Embryonic facial prominence (tissue), 1 donor: ENCODE measurements around the gene ARHGEF10L.
"Not testable (repeated sequence)": the region's sequence is repeated elsewhere in the genome, so short reads cannot be mapped to it uniquely, and the experiment has no call there.

Experiments
- DNase-seq: peaks from one replicate; pipeline ENCODE4 v3.0.0-alpha.2; 2016; ENCODE audit errors: extremely low spot score

Gene ARHGEF10L

DNA sequence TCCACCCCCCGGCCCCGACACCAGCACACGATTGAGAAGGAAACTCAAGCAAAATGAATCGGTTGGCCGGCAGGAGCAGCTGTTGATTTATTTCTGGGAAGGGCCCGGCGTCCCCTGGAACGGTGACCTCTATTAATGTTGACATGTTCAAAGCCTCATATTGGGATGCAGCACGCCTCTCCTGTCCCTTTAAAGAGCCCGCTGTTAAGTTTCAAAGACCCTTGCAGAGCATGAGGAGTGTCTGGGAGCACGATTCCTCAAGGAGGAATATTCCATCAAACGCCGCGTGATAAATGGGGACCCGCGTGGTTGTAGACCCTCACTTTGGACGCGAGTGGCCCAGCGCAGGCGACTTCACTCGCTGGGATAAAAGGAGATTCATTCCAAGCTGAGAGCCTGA lies 194.2 kb downstream of the ARHGEF10L start:
- no peak for DNase-seq

DNA sequence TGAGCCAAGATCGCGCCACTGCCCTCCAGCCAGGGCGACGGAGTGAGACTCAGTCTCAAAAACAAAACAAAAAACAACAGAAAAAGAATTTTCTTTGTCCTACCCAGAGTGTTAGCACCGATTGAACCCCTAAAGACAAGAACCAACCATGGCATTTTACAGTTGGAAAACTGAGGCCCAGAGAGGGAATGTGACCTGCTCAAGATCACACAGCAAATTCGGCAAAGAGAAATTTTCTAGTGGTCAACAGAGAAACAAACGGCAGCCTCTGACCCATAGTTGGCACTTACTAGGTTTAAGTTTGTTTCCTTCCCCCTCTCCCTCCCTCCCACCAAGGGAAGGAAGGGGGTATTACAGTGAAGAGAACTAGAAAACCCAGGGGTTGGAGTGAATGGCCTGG lies 195.1 kb downstream of the ARHGEF10L start:
- no peak for DNase-seq

DNA sequence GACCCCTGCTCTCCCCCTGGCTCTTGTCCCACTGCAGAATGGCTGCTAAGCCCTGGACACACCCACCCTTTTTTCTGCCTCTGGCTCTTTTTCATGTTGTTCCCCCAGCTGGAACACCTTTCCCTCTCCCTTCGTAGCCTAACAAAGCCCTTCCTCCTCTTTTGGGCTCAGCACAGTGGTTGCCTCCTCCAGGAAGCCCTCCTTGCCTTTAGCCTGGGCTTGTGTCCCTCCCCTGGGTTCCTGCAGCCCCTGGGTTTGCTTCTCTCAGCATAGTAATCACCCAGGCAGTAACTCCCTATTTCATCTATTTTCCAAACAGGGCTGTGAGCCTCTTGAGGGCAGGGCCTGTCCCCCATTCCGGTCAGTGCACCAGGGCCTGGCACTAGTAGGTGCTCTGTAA lies 195.8 kb downstream of the ARHGEF10L start:
- no peak for DNase-seq

DNA sequence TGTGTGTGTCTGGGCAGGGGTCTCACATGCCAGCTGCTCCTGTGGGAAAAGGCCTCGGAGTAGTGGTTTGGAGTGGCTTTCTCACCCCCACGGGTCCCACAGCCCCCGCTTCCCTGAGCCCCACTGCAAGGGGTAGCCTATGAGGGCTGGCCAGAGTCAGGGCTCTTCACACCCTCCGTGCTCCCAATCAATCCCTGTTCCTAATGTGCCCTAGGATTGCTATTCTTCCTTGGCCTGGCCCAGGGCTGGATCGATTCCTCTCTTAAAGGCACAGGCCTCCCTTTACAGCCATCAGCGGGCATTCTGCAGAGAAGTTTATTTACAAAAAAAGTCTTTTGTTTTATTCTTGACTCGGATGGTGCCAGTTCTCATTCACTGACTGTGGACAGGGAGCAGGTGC lies 196.3 kb downstream of the ARHGEF10L start:
- no peak for DNase-seq

DNA sequence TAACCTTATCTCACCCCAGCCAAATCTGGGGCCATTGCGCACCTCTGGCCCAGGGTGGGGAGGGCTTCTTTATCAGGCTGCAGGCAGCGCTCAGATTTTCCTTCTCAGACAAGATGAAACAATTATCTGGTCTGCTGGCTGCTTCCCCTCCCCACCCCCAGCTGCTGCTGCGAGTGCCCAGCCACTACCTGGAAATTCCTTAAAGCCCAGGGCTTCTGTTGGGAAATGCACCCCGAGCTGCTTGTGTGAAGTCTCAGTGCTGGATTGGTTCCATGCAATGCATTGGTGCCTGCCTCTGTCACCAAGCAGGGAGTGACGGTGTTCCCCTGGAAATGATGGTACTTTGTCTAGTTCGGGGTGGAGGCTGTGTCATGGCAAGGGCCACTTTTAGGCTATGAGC lies 197.1 kb downstream of the ARHGEF10L start:
- no peak for DNase-seq

DNA sequence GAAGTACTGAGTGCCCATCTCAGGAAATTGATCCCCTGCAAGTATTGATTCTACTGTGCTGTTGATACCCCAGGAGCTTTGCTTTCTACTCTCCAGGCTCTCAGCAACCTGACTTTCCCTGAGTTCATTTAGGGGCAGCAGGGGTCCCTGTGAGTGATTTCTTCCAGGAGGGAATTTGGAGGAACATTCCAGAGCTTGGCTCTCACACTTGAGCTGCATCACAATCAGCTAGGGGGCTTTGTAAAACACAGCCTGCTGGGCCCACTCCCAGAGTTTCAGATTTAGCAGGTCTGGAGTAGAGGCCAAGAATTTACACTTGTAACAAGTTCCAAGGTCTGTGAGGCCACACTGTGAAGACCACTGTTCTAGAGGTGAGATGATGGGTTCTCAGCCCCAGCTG lies 199.6 kb downstream of the ARHGEF10L start:
- no peak for DNase-seq

DNA sequence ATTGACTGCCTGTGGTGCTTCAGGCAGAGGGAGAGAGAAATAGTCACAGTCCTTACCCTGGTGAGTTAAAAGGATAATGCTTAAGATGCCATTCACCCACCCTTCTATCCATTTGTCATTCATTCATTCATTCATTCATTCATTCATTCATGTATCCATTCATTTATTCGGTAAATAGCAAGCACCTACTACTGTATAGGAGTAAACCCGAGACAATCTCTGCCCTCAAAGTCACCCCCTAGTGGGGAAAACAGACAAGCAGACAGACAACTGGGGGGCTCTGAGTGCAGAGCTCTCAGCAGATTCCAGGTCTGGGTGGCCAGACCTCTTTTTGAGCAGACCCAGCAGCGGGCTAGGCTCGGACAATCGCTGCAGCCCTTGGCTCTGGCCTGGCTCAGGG lies 201.6 kb downstream of the ARHGEF10L start:
- no peak for DNase-seq

DNA sequence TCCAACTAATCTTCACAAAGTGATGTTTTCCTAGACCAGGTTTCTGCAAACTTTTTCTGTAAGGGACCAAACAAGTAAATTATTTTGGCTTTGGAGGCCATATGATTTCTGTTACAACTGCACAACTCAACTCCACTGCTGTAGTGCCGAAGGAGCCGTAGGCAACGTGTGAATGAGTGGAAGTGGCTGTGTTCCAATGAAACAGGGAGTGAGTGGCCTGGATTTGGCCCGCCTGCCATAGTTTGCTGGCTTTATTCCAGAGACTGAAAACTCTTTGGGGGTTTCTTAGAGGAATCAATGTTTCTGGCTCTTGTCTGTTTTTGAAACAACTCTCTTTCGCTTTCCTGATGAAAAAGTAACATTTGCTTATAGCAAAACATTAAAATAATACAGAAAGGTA lies 203.1 kb downstream of the ARHGEF10L start:
- peak; percentile 25 for DNase-seq

DNA sequence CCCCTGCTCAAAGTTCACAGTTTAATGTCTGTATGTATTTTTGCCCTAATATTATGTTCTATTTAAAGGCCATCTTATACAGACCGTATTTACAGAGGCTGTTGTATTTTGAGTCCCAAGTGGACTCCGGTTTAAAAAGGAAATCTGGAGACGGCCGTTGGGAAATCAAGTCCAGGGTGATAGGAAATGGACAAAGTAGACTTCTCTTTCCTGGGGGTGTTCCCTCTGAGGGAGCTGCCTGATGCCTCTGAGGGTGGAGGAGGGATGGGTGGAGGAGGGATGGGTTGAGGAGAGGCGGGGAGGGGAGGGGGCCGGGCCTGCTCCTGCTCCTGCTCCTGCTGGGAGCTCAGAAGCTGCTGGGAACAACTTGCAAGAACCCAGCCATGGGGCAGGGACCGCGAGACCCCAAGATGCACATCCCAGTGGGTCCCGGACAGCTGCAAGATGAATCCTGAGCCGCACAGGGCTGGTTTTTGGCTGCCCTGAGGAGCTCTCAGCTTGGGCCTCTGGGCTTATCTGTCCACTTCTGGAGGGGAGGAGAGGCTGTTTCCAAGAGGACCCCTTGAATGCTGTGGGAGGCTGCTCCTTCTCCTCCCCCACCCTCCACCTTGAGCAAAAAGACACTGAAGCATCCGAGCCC lies 203.6 kb downstream of the ARHGEF10L start:
- DNase-seq = no peak

DNA sequence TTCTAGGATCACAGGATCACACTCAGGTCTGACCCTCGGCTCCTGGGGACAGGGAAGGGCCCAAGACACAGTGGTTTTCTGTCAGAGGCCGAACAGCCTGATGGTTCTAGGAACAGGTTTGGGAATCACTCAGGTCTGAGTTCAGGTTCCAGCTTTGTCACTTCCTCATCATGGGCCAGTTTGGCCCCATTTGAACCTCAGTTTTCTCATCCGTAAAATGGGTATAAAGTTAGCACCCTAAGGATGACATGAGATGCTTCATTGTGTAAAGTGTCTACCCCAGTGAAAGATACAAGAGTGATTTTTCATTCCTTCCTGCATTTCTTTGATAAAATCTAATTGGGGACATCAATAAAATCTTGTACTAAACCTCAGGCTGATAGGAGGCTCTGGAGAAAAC lies 204.4 kb downstream of the ARHGEF10L start:
- no peak for DNase-seq

DNA sequence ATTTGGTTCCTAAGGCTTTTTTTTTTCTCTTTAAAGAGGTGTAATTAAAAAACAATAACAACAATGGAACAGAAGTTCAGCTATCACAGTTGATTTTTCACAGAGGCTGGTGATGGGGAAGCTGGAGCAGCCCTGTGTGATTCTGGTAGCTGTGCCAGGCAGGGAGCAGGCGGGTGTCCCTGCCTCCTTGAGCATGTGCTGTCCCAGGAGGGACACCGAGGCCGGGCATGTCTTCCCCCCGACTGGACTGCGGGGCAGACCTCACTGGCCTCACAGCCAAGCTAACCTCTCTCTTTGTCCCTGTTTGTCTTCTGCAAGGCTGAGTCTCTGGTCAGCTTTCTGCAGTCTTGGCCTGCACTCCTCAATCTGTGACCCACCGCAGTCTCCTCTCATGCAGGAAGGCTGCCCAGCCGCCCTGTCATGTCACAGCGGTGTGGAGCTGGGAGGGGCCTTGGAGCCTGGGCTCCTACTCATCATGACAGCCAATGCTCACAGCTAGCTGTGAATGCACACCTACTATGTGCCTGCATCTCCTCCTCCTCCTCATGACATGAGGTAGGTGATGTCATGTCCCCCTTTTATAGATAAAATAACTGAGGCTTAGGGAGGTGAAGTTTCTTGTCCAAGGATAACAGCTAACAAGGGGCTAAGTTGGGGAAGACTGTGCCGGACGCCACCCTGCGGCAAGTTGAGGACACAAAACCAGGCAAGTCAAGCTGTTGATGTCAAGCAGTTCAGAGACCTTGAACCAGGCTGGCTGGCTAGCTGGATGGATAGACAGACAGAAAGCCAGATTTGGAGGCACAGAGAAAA lies 205.4 kb downstream of the ARHGEF10L start:
- no peak for DNase-seq

DNA sequence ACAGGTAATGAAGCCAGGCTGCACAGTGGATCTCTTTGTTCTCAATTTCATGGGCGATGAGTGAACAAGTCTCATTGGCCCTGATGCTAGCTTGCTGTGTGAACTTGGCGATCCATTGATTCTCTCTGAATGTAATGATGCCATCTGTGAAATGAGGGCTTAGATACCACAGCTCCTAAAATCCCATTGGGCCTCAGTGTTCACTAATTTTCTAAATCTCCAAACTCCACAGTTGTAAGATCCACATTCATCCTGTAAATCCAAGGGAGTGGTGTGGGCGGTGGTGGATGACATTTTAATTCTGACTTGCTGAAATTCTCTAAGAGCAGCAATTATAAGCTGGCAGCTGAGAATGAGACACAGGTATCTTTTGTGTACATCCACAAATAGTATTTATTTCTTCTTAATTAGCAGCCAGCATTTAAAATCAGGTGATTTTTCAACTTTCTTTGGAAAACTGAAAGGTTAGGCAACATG lies 206.0 kb downstream of the ARHGEF10L start:
- DNase-seq = no peak

DNA sequence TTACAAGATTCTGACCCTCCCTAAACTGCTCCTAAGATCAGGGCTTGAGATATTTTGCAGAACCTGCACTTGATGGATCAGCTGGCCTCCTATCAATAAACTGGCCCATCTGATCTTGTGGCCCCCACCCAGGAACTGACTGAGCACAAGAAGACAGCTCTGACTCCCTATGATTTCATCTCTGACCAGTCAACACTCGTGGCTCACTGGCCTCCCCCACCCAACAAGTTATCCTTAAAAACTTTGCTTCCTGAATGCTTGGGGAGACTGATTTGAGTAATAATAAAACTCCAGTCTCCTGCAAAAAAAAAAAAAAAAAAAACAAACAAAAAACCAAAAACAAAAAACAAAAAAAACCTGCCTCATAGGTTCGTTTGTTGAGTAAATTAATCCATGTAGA lies 206.8 kb downstream of the ARHGEF10L start:
- not testable (repeated sequence) for DNase-seq

DNA sequence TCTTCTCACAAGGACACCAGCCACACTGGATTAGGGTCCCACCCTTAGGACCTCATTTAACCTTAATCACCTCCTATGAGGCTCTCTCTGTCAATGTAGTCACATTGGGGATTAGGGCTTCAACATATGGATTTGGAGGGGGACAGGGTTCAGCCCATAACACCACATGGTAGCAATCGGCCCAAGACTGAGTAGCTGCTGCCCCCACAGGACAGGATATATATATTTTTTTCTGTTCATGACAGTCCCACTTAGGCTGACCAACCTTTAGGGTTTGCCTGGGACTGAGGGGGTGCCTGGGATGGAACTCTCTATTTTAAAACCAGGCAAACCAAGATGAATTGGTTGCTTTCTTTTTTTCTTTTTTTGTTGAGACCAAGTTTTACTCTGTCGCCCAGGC lies 207.4 kb downstream of the ARHGEF10L start:
- DNase-seq = no peak
